GM11168 (cell line): ENCODE measurements around the gene PAK5.
"Not testable (repeated sequence)": the region's sequence is repeated elsewhere in the genome, so short reads cannot be mapped to it uniquely, and the experiment has no call there.

Experiments used
- in situ Hi-C: fragments of 300-500 bp; cut with MboI; formaldehyde crosslinking; loops from one replicate; pipeline ENCODE4 v1.12.0; 2022; ENCODE audit warnings: low sequenced_read_pairs; ENCODE audit not compliant: unreplicated experiment

PAK5 gene

GRCh38 chr20:9689041-9689440 is 149.8 kb downstream of the PAK5 start:
- in situ Hi-C loops, result no loop called here

GRCh38 chr20:9686866-9687265 is 152.0 kb downstream of the PAK5 start:
- in situ Hi-C loops, result no loop called here

GRCh38 chr20:9686455-9686854 is 152.4 kb downstream of the PAK5 start:
- in situ Hi-C loops, result no loop called here

- in situ Hi-C loops, result no loop called here
Observed at GRCh38 chr20:9686001-9686400, 152.9 kb downstream of the PAK5 start.

GRCh38 chr20:9685011-9685410 is 153.9 kb downstream of the PAK5 start:
- in situ Hi-C loops, result no loop called here

- in situ Hi-C loops, result no loop called here
Observed at GRCh38 chr20:9677100-9677623, 161.7 kb downstream of the PAK5 start.

- in situ Hi-C loops, result no loop called here
Observed at GRCh38 chr20:9672981-9673380, 165.9 kb downstream of the PAK5 start.

- in situ Hi-C loops, result no loop called here
Observed at GRCh38 chr20:9672027-9672426, 166.8 kb downstream of the PAK5 start.

- in situ Hi-C loops, result no loop called here
Observed at GRCh38 chr20:9668381-9668780, 170.5 kb downstream of the PAK5 start.

- in situ Hi-C loops, result no loop called here
Observed at GRCh38 chr20:9663423-9663822, 175.5 kb downstream of the PAK5 start.

- in situ Hi-C loops, result no loop called here
Observed at GRCh38 chr20:9660236-9660868, 178.5 kb downstream of the PAK5 start.

- in situ Hi-C loops, result no loop called here
Observed at GRCh38 chr20:9647741-9648140, 191.1 kb downstream of the PAK5 start.

GRCh38 chr20:9646375-9646774 is 192.5 kb downstream of the PAK5 start:
- in situ Hi-C loops, result no loop called here

- in situ Hi-C loops, result no loop called here
Observed at GRCh38 chr20:9642882-9643281, 196.0 kb downstream of the PAK5 start.

- in situ Hi-C loops, result not testable (repeated sequence)
Observed at GRCh38 chr20:9641499-9642000, 197.3 kb downstream of the PAK5 start.

- in situ Hi-C loops, result no loop called here
Observed at GRCh38 chr20:9637889-9638288, 201.0 kb downstream of the PAK5 start.

- in situ Hi-C loops, result no loop called here
Observed at GRCh38 chr20:9635750-9636149, 203.1 kb downstream of the PAK5 start.

GRCh38 chr20:9634327-9634726 is 204.5 kb downstream of the PAK5 start:
- in situ Hi-C loops, result no loop called here

GRCh38 chr20:9632991-9633390 is 205.9 kb downstream of the PAK5 start:
- in situ Hi-C loops, result no loop called here

- in situ Hi-C loops, result no loop called here
Observed at GRCh38 chr20:9632265-9632664, 206.6 kb downstream of the PAK5 start.

- in situ Hi-C loops, result no loop called here
Observed at GRCh38 chr20:9630554-9630953, 208.3 kb downstream of the PAK5 start.

- in situ Hi-C loops, result no loop called here
Observed at GRCh38 chr20:9629831-9630230, 209.0 kb downstream of the PAK5 start.
